Measurements from ENCODE around the gene TMEM126A.

GRCh38 chr11:85628771-85629341 is 18.9 kb upstream of the TMEM126A start:
- TF ChIP-seq CTCF (conservative IDR thresholded peaks at IDR 0.05; ENCODE audit: low read depth in 2 of 2) (no peak), POLR2AphosphoS5 (IDR thresholded peaks at IDR 0.05; ENCODE audit: low read depth) (no peak), NANOG (IDR thresholded peaks at IDR 0.05; ENCODE audit: borderline replicate concordance) (no peak), CREB1 (CRISPR knock-in tag; IDR thresholded peaks at IDR 0.05; ENCODE audit: low read depth) (no peak), EZH2 (IDR thresholded peaks at IDR 0.05; ENCODE audit: low read depth, unreplicated experiment) (no peak), REST (IDR thresholded peaks at IDR 0.05; ENCODE audit: unreplicated experiment) (no peak), EZH2phosphoT487 (IDR thresholded peaks at IDR 0.05; ENCODE audit: unreplicated experiment) (no peak), JUNB (IDR thresholded peaks at IDR 0.05; ENCODE audit: unreplicated experiment) (no peak), STAT1 (IDR thresholded peaks at IDR 0.05; ENCODE audit: unreplicated experiment) (no peak)
- TF ChIP-seq, protein P1, sequence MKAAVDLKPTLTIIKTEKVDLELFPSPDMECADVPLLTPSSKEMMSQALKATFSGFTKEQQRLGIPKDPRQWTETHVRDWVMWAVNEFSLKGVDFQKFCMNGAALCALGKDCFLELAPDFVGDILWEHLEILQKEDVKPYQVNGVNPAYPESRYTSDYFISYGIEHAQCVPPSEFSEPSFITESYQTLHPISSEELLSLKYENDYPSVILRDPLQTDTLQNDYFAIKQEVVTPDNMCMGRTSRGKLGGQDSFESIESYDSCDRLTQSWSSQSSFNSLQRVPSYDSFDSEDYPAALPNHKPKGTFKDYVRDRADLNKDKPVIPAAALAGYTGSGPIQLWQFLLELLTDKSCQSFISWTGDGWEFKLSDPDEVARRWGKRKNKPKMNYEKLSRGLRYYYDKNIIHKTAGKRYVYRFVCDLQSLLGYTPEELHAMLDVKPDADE (IDR thresholded peaks at IDR 0.05): no peak

All from GM23338 (cell line).